GM19025 (cell line): ENCODE results near the gene TENM3.
"Not testable (repeated sequence)": the region's sequence is repeated elsewhere in the genome, so short reads cannot be mapped to it uniquely, and the experiment has no call there.

Experiments
- ATAC-seq: cut with Tn5 transposase; IDR thresholded peaks from one replicate; pipeline ENCODE4 v1.9.1; 2021; ENCODE audit warnings: mild to moderate bottlenecking, low read depth, moderate library complexity; ENCODE audit not compliant: unreplicated experiment

The TENM3 gene

GRCh38 chr4:182243204-182243603, at the start of gene TENM3:
Gene TENM3 (plus strand): TSS chr4:182243402. CDS start chr4:182324021, 80,619 bp downstream.
- not testable (repeated sequence) for ATAC-seq

GRCh38 chr4:182194091-182194824, 48.9 kb upstream of the TENM3 start:
- ATAC-seq: no peak

DNA sequence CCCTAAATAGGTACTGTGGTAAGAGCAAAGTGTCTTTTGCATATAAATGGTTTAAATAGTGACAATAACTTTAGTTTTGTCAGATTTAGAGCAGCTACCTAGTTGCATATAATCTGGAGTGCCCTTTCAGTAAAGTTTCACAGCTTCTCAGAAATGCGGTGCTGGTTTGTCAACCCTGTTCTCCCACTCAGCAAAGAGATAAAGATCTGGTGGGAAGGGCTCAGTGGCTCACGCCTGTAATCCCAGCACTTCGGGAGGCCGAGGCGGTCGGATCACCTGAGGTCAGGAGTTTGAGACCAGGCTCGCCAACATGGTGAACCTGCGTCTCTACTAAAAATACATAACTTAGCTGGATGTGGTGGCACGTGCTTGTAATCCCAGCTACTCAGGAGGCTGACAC, 45.6 kb upstream of the TENM3 start:
- ATAC-seq: no peak

DNA sequence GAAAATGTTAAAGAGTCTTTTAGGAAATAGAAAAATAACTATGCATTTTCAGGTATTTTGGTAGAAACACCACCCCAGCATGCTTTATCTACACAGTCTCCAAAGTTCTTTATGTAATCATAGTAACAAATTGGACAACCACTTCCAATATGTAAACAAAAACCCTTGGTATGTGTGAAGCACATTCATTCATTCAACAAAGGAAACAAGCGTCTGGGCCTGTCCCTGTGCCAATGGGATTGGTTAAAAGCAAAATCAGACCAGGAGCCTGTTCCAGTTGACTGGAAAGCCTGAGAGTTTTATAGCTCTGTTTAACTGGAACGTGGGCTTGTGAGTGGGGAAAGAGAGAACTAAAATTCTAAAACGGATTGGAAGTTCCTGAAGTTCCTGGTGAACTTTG, 41.3 kb upstream of the TENM3 start:
- ATAC-seq: no peak

DNA sequence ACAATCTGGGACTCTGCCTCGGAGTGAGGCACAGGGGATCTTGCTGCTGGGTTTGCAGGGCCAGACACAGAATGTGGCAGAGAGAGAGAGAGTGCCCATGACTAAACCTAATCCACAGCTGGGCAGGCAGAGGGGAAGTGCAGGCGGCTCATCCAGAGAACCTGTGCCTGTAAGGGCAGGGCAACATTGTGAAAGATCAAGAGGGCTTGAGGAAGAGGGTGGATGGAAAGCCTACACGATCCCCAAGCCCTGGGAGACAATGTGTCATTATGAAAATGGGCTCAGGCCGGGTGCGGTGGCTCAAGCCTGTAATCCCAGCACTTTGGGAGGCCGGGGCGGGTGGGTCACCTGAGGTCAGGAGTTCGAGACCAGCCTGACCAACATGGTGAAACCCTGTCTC, 40.6 kb upstream of the TENM3 start:
- ATAC-seq: no peak

DNA sequence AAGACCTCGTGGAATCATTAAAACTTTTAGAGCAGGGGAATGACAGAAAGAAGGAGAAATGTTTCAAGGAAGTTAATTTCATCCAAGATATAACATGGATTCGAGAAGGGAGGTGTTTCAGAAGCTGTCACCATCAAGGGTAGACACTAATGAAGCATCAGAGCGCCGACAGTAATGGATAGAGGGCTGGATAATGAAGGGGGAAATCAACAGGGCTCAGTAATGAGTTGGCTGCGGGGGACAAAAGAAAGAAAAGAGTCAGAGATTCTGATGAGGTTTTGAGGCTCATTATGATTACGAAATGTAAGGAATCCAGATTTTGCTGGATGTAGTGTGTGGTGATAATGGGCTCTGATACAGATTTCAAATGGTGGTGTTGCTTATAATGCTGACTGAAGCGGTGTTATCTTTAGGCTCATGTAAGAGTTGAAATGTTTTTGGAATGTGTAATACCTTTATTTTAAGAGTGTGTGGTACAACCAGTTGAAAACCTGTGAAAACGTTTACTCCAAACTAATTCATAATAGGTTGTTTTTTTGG, 39.3 kb upstream of the TENM3 start:
- no peak for ATAC-seq

- no peak for ATAC-seq
Measured at GRCh38 chr4:182205306-182205705, 37.9 kb upstream of the TENM3 start.

GRCh38 chr4:182206266-182206665, 36.9 kb upstream of the TENM3 start:
- ATAC-seq: no peak

GRCh38 chr4:182206916-182207315, 36.3 kb upstream of the TENM3 start:
- ATAC-seq: no peak

GRCh38 chr4:182207830-182208396, 35.3 kb upstream of the TENM3 start:
- ATAC-seq: no peak

- no peak for ATAC-seq
Measured at GRCh38 chr4:182208526-182209050, 34.6 kb upstream of the TENM3 start.

- ATAC-seq: no peak
Measured at GRCh38 chr4:182212211-182212761, 30.9 kb upstream of the TENM3 start.

DNA sequence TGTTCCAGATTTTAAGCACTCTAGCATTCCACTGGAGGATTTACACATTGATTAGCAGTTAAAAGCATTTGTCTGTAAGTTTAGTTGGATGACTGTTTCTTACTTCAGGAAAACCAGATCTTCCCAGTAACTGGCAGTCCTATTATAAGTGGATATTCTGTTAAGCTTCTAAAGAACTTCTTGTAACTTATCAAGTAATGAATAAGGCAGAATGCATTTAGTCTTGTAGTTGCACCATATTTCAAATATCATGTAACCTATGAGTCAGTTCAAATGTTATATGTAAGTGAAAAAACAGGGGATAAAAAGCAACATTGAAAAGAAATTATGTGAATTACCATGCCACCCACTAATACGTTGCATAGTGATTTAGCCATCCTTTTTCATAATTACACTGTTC, 30.2 kb upstream of the TENM3 start:
- no peak for ATAC-seq

GRCh38 chr4:182215148-182215547, 28.1 kb upstream of the TENM3 start:
- no peak for ATAC-seq

- ATAC-seq: no peak
Measured at GRCh38 chr4:182216005-182216404, 27.2 kb upstream of the TENM3 start.

- ATAC-seq: no peak
Measured at GRCh38 chr4:182219411-182220056, 23.7 kb upstream of the TENM3 start.

DNA sequence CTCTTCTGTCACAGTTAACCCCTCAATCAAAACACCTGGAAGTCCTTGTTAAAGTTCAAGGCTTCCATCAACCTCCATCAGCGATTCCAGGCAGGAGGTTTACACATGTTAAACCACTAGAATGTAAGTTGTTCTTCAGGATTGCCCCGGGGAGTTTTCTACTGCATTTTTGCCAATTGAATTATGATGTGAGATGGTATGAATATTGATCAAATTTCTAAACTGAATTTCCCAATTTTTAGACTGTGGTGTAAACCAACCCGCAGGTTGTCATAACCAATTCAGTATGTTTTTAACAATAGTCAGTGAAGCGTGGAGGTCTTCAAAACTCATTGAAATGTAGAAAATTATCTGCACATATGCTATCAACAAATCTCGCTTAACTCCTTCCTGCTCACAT, 21.2 kb upstream of the TENM3 start:
- ATAC-seq: no peak

GRCh38 chr4:182222766-182223165, 20.4 kb upstream of the TENM3 start:
- ATAC-seq: no peak

- no peak for ATAC-seq
Measured at GRCh38 chr4:182223708-182224107, 19.5 kb upstream of the TENM3 start.

GRCh38 chr4:182224192-182224850, 18.9 kb upstream of the TENM3 start:
- ATAC-seq: no peak
